ENCODE results near the gene FAM177A1.
"Not testable (repeated sequence)": the region's sequence is repeated elsewhere in the genome, so short reads cannot be mapped to it uniquely, and the experiment has no call there.

FAM177A1 gene

DNA sequence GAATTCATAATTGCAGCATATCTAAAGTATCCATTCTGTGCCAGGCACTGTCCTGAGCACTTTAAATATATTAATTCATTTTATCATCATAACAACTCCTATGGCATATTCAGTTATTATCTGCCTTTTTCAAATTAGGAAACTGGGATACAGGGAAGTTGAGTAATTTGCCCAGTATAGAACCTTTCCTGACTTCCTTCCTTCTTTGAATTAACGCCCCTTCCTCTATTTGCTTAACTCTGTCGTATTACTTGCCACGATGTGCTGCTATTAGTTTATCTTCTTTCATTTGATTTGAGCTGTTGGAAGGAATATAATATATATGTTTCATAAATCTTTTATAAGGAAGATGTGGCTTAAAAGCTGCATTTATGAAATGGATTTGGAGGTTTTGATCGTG, 25.4 kb upstream of the FAM177A1 start:
- TF ChIP-seq, protein P1, sequence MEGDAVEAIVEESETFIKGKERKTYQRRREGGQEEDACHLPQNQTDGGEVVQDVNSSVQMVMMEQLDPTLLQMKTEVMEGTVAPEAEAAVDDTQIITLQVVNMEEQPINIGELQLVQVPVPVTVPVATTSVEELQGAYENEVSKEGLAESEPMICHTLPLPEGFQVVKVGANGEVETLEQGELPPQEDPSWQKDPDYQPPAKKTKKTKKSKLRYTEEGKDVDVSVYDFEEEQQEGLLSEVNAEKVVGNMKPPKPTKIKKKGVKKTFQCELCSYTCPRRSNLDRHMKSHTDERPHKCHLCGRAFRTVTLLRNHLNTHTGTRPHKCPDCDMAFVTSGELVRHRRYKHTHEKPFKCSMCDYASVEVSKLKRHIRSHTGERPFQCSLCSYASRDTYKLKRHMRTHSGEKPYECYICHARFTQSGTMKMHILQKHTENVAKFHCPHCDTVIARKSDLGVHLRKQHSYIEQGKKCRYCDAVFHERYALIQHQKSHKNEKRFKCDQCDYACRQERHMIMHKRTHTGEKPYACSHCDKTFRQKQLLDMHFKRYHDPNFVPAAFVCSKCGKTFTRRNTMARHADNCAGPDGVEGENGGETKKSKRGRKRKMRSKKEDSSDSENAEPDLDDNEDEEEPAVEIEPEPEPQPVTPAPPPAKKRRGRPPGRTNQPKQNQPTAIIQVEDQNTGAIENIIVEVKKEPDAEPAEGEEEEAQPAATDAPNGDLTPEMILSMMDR (IDR thresholded peaks at IDR 0.05; ENCODE audit: low read depth, low read length, missing control alignments) = no peak
- no peak overlapping the region for H3K4me3 ChIP-seq (replicated peaks; ENCODE audit: low read depth, low read length)
- no peak for DNase-seq (ENCODE audit: extremely low read depth, low read depth)

DNA sequence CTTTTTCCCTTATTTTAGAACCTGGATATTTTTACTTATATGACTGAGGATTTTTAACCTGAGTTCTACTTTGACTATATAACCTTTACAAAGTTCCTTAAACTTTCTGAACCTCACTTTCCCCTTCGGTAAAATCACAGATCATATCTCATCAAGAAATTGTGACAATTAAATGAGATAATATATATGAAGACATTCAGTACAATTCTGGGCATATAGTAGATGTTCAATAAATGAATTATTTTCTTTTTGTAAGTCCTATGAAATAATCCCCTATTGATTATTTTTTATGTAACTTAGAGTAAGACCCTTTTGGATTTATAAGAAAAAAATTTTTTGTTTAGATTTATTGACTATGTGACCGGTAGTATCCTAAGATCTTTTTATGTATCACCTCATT, 17.6 kb upstream of the FAM177A1 start:
- TF ChIP-seq, protein P1 (IDR thresholded peaks at IDR 0.05; ENCODE audit: low read depth, low read length, missing control alignments) = no peak
- no peak overlapping the region for H3K4me3 ChIP-seq (replicated peaks; ENCODE audit: low read depth, low read length)
- no peak for DNase-seq (ENCODE audit: extremely low read depth, low read depth)

DNA sequence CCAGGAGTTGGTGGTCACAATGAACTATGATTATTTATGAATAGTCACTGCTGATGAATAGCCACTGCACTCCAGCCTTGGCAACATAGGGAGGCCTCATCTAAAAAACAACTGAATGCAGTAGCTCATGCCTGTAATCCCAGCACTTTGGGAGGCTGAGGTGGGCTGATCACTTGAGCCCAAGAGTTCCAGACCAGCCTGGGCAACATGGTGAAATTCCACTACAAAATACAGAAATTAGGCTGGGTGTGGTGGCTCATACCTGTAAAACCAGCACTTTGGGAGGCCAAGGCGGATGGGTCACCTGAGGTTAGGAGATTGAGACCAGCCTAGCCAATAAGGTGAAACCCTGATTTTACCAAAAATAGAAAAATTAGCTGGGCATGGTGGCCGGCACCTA, 13.5 kb upstream of the FAM177A1 start:
- TF ChIP-seq, protein P1 (IDR thresholded peaks at IDR 0.05; ENCODE audit: low read depth, low read length, missing control alignments) = no peak
- no peak overlapping the region for H3K4me3 ChIP-seq (replicated peaks; ENCODE audit: low read depth, low read length)
- no peak for DNase-seq (ENCODE audit: extremely low read depth, low read depth)

DNA sequence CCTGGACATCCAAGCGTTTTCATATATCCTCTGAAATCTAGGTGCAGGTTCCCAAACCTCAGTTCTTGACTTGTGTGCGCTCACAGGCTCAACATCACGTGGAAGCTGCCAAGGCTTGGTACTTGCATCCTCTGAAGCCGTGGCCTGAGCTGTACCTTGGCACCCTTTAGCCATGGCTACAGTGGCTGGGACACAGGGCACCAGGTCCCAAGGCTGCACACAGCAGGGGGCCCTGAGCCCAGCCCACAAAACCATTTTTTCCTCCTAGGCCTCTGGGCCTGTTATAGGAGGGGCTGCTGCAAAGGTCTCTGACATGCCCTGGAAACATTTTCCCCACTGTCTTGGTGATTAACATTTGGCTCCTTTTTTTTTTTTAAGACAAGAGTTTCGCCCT, 11.6 kb upstream of the FAM177A1 start:
- TF ChIP-seq, protein P1 (IDR thresholded peaks at IDR 0.05; ENCODE audit: low read depth, low read length, missing control alignments) = no peak
- H3K4me3 ChIP-seq (replicated peaks; ENCODE audit: low read depth, low read length) = no peak overlapping the region
- no peak for DNase-seq (ENCODE audit: extremely low read depth, low read depth)

DNA sequence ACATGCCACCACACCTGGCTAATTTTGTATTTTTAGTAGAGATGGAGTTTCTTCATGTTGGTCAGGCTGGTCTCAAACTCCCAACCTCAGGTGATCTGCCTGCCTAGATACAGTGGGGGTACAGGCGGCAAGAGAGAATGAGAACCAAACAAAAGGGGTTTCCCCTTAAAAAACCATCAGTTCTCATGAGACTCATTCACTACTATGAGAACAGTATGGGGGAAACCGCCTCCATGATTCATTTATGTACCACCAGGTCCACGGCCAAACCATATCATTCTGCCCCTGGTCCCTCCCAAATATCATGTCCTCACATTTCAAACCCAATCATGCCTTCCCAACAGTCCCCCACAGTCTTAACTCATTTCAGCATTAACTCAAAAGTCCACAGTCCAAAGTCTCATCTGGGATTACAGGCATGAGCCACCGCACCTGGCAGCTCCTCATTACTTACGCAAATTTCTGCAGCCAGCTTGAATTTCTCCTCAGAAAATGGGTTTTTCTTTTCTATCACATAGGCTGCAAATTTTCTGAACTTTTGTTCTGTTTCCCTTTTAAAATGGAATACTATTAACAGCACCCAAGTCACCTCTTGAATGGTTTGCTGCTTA, 11.0 kb upstream of the FAM177A1 start:
- not testable (repeated sequence) for DNase-seq (ENCODE audit: extremely low read depth, low read depth); H3K4me3 ChIP-seq (replicated peaks; ENCODE audit: low read depth, low read length)

DNA sequence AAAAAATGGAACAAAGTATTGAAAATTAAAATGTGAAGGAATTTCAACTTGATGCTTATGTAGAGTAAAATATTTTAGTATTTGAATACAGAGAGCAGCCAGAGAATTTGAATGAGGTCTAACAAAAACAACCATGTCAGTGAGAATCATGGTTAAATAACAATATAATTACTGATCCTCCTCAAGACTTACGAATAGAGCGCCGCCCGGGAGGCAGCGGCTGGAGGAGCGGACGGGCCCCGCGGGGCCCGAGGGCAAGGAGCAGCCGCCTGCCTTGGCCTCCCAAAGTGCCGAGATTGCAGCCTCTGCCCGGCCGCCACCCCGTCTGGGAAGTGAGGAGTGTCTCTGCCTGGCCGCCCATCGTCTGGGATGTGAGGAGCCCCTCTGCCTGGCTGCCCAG, 7.8 kb upstream of the FAM177A1 start:
- DNase-seq (ENCODE audit: extremely low read depth, low read depth); H3K4me3 ChIP-seq (replicated peaks; ENCODE audit: low read depth, low read length): not testable (repeated sequence)

DNA sequence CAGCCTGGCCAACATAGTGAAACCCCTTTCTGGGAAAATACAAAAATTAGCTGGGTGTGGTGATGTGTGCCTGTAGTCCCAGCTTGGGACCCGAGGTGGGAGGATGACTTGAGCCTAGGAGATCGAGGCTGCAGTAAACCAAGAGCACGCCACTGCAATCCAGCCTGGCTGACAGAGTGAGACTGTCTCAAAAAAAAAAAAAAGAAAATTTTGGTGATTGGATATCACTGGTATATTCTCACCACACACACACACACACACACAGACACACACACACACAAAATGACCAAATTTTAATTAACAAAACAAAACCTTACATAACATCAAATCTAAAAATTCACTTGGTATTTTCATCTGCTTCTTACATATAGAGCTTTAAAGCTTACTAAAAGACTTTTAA, 3.4 kb upstream of the FAM177A1 start:
- no peak overlapping the region for H3K4me3 ChIP-seq (replicated peaks; ENCODE audit: low read depth, low read length)
- TF ChIP-seq, protein P1 (IDR thresholded peaks at IDR 0.05; ENCODE audit: low read depth, low read length, missing control alignments) = no peak
- DNase-seq (ENCODE audit: extremely low read depth, low read depth) = no peak

DNA sequence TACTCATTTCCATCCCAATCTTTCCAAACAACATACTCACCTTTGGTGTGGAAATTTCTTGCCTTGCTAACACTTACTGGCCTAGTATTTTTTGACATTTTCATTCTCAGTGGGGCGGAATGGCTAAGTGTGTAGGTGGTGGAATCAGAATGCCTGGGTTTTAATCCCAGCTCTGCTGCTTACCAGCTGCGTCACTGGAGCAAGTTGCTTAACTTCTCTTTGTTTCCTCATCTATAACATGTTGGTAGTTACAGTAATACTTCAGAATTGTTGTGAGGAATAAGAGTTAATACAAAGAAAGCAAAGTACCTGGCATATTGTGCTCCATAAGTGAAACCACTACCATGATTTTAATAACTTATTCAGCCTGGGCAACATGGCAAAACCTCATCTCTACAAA, 3.0 kb upstream of the FAM177A1 start:
- TF ChIP-seq, protein P1 (IDR thresholded peaks at IDR 0.05; ENCODE audit: low read depth, low read length, missing control alignments) = no peak
- no peak overlapping the region for H3K4me3 ChIP-seq (replicated peaks; ENCODE audit: low read depth, low read length)
- no peak for DNase-seq (ENCODE audit: extremely low read depth, low read depth)
